Cortex of kidney (tissue), 1 donor: Measurements from ENCODE around the gene IL1RAP.
"Not testable (repeated sequence)": the region's sequence is repeated elsewhere in the genome, so short reads cannot be mapped to it uniquely, and the experiment has no call there.

Source experiments
- DNase-seq: peaks from one replicate; lab custom pipeline; 2025; lab: John Stamatoyannopoulos, UW

Gene IL1RAP

DNA sequence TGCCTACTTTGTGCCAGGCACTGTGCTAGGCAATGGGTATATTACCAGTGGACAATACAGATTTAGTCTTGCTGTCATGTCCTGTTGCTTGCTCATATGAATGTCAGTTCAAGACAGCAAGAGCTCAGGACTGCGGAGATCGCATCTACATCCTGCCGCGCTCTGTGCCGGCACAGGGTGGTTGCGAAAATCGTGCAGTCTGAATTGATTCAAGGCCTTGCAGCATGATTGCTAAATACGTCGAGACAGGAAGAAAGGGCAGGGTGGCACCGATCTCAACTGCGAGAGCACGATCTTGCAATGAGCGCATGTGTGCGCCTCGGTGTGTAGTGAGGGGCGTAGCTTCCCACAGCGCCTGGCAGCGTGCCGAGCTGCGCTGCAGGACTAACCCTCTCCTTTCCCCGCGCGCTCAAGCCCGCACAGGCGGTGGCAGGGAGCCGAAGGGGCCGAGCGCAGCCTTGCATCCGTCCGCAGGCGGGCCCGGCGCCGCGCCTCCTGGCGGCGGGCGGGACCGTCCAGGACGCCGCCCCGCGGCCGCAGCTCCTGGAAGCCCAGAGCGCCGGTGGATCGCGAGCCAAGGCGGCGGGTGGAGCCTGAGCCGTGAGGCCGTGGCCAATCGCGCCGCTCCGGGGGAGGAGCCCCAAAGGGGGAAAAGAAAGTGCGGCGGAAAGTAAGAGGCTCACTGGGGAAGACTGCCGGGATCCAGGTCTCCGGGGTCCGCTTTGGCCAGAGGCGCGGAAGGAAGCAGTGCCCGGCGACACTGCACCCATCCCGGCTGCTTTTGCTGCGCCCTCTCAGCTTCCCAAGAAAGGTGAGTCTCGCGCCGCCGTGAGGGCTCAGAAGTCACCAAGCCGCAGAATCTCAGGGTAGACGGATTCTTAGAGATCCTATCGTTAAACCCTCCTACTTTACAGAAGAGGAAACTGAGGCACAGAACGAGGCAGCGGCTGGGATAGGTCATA lies at the start of gene IL1RAP:
Gene IL1RAP, plus strand, starts transcription at position 677 of the 962 bp plus-strand sequence. CDS start 50,205 bp downstream, outside the sequence.
- peak; percentile 11 for DNase-seq

DNA sequence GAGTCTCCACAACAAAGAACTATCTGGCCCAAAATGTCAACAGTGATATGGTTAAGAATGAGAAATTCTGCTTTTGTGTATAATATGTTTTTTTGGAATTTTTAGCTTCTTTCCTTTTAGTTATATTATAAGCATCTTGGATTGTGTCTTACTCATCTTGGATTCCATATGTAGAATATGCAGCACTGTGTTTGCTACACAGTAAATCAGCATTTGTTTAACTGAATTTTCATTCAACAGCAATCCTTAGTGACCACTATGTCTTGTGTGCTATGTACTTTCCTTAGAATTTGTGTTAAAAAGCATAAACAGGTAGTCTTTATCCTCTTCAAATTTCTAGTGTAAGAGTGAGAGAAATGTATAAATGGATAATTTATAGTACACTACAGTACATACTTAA lies 46.0 kb upstream of the IL1RAP start:
- DNase-seq = no peak

GRCh38 chr3:190473261-190473660 lies 40.6 kb upstream of the IL1RAP start:
- not testable (repeated sequence) for DNase-seq

- no peak for DNase-seq
Measured at GRCh38 chr3:190481779-190482178, 32.1 kb upstream of the IL1RAP start.

GRCh38 chr3:190485830-190486532 lies 27.9 kb upstream of the IL1RAP start:
- DNase-seq = no peak

DNA sequence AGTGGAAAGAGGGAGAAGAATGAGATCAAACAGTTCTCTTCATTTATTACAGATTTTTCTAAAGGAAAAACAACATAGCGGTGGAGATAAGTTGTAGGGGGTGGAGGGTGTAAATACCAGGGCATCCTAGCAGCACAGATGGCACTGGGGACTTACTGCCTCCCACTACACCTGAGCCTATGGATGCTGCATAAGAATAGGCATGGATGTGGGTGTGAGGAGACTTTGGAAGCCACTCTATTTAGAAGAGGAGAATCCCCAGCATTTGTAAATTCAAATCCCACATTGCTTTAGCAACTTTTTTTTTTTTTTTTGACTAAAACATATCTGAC lies 27.4 kb upstream of the IL1RAP start:
- DNase-seq = no peak

GRCh38 chr3:190486908-190487607 lies 26.8 kb upstream of the IL1RAP start:
- no peak for DNase-seq

- no peak for DNase-seq
Measured at GRCh38 chr3:190491533-190492054, 22.3 kb upstream of the IL1RAP start.

DNA sequence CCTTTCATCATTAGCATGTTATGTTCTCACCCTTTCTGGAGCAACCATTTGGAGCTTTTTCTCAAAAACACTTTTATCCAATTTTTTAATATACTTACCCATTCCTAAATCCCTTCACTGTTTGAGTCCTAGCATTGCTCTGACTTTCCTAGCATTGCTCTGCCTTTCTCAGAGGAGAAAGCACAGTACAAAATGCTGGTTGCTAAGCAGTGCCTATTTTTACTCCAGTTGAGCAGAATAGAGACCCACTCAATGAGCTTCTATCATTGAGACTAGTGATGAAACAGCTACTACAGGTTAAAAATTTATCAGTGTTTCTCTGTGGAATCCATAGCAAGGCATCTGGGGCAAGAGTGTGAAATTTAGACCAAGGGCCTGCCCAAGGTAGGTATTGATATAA lies 21.8 kb upstream of the IL1RAP start:
- no peak for DNase-seq

GRCh38 chr3:190492966-190493365 lies 20.9 kb upstream of the IL1RAP start:
- DNase-seq = no peak

DNA sequence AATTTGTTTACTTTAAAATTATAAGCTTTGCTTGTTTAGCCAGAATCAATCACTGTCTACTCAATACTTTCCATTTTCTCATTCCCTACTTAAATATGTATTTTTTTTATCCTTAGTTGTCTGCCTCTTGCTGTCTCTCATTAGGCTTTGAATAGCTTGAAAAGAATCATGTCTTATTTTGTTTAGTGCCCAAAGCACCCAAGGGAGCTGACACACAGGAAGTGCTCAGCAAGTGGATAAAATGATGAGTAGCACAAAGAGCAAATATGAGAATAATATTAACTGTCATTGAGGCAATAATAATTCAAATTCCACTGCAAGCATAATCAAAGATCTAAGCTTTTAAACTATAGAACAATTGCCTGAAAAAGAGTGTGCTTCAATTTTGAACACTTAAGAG lies 19.0 kb upstream of the IL1RAP start:
- no peak for DNase-seq

DNA sequence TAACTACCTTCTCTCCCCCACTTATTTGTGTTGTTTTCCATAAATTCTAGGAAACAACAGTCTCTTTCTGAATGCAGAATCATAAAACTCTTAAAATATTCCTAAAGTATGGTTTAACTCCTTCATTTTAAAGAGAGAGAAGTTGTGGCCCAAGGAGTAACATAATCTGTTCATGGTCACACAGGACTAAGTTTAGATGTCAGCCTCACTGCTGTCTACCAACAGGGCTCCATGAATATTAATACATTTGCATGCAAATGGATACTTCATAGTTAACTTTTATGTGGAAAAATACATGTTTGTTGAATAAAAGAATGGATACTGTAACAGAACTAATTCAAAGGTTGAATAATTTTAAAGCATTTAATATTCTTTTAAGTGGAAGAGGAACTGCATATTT lies 18.5 kb upstream of the IL1RAP start:
- no peak for DNase-seq

DNA sequence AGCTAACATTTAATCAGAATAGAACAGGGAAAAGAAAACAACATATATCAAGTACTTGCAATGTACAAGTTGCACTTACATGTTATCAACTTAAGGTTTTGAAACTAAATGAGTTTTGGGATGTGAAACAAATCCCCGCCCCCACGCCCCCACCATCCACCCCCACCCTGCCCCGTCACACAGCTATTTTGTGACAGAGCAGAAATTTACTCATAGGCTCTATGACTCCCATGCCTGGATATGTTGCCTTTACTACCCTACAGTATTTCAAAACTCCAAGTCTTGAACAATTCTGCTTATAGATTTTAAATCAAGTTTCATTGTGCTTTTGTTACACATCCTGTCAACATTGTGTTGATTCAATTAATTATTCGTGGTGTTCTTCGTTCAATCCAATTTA lies 18.1 kb upstream of the IL1RAP start:
- no peak for DNase-seq

GRCh38 chr3:190496859-190497258 lies 17.0 kb upstream of the IL1RAP start:
- no peak for DNase-seq

- DNase-seq = no peak
Measured at GRCh38 chr3:190497811-190498210, 16.1 kb upstream of the IL1RAP start.

DNA sequence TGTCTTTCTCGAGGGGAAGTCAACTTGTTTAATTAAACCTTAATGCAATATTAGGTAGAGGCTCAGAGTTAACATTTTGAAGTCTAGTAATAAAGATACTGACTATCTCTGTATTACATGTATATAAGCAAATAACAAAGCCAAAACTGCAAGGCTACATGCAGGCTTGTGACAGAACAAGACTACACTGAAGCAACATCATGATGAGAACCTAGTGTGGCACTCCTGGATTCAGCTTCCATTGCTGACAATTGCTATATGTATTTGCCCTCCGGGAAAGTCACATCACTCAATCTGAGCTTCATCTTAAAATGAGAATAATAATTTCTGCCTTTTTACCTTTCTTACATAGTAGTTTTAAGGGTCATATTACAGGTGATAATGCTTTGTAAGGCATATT lies 15.6 kb upstream of the IL1RAP start:
- no peak for DNase-seq

- no peak for DNase-seq
Measured at GRCh38 chr3:190499122-190499521, 14.8 kb upstream of the IL1RAP start.

DNA sequence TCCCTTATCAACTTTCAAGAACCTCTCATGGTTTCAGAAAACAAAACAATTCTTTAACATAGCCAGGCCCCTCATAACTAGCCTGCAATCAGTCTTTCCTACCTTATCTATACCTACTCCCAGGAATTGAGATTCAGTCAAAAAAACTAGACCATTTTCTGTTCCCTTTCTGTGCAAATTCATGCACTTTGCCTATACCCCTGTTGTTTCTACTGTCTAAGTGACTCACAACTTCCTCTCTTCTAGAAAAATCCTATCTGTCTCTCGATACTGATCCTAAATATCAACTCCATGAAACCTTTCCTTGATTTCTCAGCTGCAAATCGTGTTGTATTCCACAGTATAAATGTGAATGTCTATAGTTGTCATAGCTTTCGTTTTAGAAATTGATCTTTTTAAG lies 10.9 kb upstream of the IL1RAP start:
- DNase-seq = no peak

GRCh38 chr3:190504354-190505125 lies 9.3 kb upstream of the IL1RAP start:
- DNase-seq = no peak

- DNase-seq = no peak
Measured at GRCh38 chr3:190505381-190506003, 8.4 kb upstream of the IL1RAP start.

DNA sequence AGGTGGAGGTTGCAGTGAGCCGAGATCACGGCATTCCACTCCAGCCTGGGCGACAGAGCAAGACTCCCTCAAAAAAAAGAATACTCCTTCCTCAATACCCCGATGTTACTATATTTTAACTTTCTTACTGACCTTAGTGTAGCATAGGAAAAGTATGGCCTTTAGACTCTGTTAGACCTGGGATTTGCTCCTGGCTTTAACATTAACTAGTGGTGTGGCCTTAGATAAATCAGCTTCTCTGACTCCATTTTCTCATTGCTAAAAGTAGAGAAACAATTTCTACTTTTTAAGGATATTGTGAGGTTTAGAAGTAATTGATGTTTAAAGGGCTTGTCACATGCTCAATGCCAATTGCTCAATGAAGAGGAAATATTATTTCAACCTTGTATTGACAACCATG lies 7.6 kb upstream of the IL1RAP start:
- DNase-seq = no peak
